Tibial nerve (tissue), 4 donors: Measurements from ENCODE around the gene COMMD4. TPM values are rescaled to one million over a fixed set of nuclear protein-coding genes. Genes with fewer than 3 reads are reported as not detected.
"Not testable (repeated sequence)": the region's sequence is repeated elsewhere in the genome, so short reads cannot be mapped to it uniquely, and the experiment has no call there.

Experiments used
- DNase-seq, 2 donors: peaks; one replicate each; pipeline ENCODE4 v3.0.0-alpha.2; 2019; ENCODE audit warnings: low spot score in 2 of 2
- H3K27ac ChIP-seq, 4 donors: fragments of 200-600 bp; sonication (generic) in 3 of 4; one replicate each; pipeline ENCODE4 v1.5.1; 2017 to 2019; ENCODE audit warnings: mild to moderate bottlenecking in 1 of 4
- H3K27me3 ChIP-seq, 2 donors: fragments of 200-600 bp; sonication (generic) in 1 of 2; one replicate each; pipeline versions ENCODE4 v1.5.1 to v1.6.0; 2017 to 2019
- H3K36me3 ChIP-seq, 3 donors: fragments of 200-600 bp; sonication (generic); one replicate each; pipeline ENCODE4 v1.5.1; 2018 to 2019
- H3K4me1 ChIP-seq, 4 donors: fragments of 200-600 bp; sonication (generic) in 3 of 4; one replicate each; pipeline ENCODE4 v1.5.1; 2017 to 2019
- H3K4me3 ChIP-seq, 4 donors: fragments of 200-600 bp; sonication (generic) in 3 of 4; one replicate each; pipeline ENCODE4 v1.5.1; 2017 to 2019; ENCODE audit warnings: mild to moderate bottlenecking in 1 of 4, moderate library complexity in 1 of 4
- H3K9me3 ChIP-seq, 4 donors: fragments of 200-600 bp; sonication (generic) in 3 of 4; one replicate each; pipeline ENCODE4 v1.5.1; 2017 to 2019
- CTCF ChIP-seq, 5 experiments: fragments of 200-600 bp in 3 of 5; fragments of 450-650 bp in 2 of 5; sonication (generic) in 3 of 5; IDR thresholded peaks; one replicate each; pipeline ENCODE4 v1.5.1; 2016 to 2019; ENCODE audit warnings: antibody characterized with exemption in 5 of 5, mild to moderate bottlenecking in 3 of 5, moderate library complexity in 2 of 5
- EP300 ChIP-seq, 2 donors: sonication (generic); formaldehyde crosslinking; IDR thresholded peaks; one replicate each; pipeline ENCODE4 v1.6.1; 2017; ENCODE audit warnings: antibody characterized with exemption in 2 of 2, mild to moderate bottlenecking in 1 of 2
- POLR2A ChIP-seq, 2 donors: fragments of 450-650 bp; IDR thresholded peaks; one replicate each; pipeline ENCODE4 v1.6.1; 2017; ENCODE audit warnings: antibody characterized with exemption in 2 of 2, mild to moderate bottlenecking in 2 of 2, moderate library complexity in 2 of 2
- WGBS, 2 donors: methylation state at CpG; one replicate each; pipeline ENCODE4 v1.1.5; 2018; 5-methylcytosine and 5-hydroxymethylcytosine counted together
- total RNA-seq, 4 donors: library from RNA; depleted of rRNA; stranded (reverse); fragments of >200 nt; gene quantifications; one replicate each; pipeline ENCODE4 v1.1.0, GENCODE V29; 2016

The COMMD4 gene
- total RNA-seq, 4 donors from 2014 or later = 57.1 to 88.5 (median 66.2) TPM

- no peaks in the 10 kb centered on the region for H3K27me3 ChIP-seq
- peak overlapping the region; percentile 80 to 97 (median 87) for H3K4me3 ChIP-seq
- peaks cover 0 to 28% (median 8%) of the 10 kb centered on the region in 4 donors for H3K4me1 ChIP-seq
- no peaks in the 10 kb centered on the region for H3K9me3 ChIP-seq
- TF ChIP-seq CTCF (IDR thresholded peaks at IDR 0.05) (no peak), POLR2A (IDR thresholded peaks at IDR 0.05) (no peak), EP300 (IDR thresholded peaks at IDR 0.05) (no peak)
- DNase-seq = no peak
- 4 to 6% methylated on average over 23 of the region's 23 CpGs for WGBS, 2 donors
- H3K27ac ChIP-seq = peak overlapping the region; percentile 91 to 98 (median 95)
- peaks cover 0 to 69% (median 6%) of the 10 kb centered on the region in 3 donors for H3K36me3 ChIP-seq
Measured at GRCh38 chr15:75368689-75369239, 32.9 kb downstream of the COMMD4 start.

DNA sequence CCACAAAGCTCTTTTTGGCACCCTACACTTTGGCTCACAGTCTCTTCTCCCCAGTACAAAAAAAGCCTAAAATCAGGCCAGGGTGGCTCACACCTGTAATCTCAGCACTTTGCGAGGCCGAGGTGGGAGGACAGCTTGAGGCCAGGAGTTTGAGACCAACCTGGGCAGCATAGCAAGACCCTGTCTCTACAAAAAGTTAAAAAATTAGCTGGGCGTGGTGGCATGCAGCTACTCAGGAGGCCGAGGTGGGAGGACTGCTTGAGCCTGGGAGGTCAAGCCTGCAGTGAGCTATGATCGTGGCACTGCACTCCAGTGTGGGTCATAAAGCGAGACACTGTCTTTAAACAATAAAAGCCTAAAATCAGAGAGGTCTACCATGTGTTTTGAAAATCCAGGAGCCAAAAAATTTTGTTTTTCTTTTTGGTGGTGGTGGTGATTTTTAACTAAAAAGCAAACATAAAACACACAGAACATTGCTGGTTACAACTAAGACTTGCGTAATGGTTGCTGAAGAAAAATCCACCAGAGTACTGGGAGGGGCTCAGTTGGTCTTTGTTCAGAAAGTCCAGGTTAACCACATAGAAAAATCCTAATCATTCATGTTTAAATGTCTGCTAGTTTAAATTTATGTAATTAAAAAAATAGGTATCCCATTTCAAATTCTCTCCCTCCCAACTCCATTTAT, 34.2 kb downstream of the COMMD4 start:
- Histone ChIP-seq H3K27me3 (no peaks in the 10 kb centered on the region), H3K27ac (no peak overlapping the region), H3K4me3 (no peak overlapping the region), H3K9me3 (no peaks in the 10 kb centered on the region), H3K4me1 (peaks cover 0 to 28% (median 8%) of the 10 kb centered on the region in 4 donors), H3K36me3 (peaks cover 0 to 69% (median 6%) of the 10 kb centered on the region in 3 donors)
- TF ChIP-seq POLR2A (IDR thresholded peaks at IDR 0.05) = no peak
- TF ChIP-seq EP300 (IDR thresholded peaks at IDR 0.05) = no peak
- WGBS, 2 donors = 90 to 93% methylated on average over 7 of the region's 7 CpGs
- no peak for DNase-seq

- Histone ChIP-seq H3K36me3 (peaks cover 0 to 69% (median 6%) of the 10 kb centered on the region in 3 donors), H3K4me3 (no peak overlapping the region), H3K27me3 (no peaks in the 10 kb centered on the region), H3K4me1 (peaks cover 0 to 26% (median 8%) of the 10 kb centered on the region in 4 donors), H3K27ac (no peak overlapping the region), H3K9me3 (no peaks in the 10 kb centered on the region)
- no peak for TF ChIP-seq POLR2A (IDR thresholded peaks at IDR 0.05)
- TF ChIP-seq CTCF (IDR thresholded peaks at IDR 0.05) = no peak
- TF ChIP-seq EP300 (IDR thresholded peaks at IDR 0.05) = no peak
- WGBS, 2 donors = 83 to 84% methylated on average over 1 of the region's 1 CpG
- DNase-seq = no peak
Measured at GRCh38 chr15:75371486-75371885, 35.6 kb downstream of the COMMD4 start.

DNA sequence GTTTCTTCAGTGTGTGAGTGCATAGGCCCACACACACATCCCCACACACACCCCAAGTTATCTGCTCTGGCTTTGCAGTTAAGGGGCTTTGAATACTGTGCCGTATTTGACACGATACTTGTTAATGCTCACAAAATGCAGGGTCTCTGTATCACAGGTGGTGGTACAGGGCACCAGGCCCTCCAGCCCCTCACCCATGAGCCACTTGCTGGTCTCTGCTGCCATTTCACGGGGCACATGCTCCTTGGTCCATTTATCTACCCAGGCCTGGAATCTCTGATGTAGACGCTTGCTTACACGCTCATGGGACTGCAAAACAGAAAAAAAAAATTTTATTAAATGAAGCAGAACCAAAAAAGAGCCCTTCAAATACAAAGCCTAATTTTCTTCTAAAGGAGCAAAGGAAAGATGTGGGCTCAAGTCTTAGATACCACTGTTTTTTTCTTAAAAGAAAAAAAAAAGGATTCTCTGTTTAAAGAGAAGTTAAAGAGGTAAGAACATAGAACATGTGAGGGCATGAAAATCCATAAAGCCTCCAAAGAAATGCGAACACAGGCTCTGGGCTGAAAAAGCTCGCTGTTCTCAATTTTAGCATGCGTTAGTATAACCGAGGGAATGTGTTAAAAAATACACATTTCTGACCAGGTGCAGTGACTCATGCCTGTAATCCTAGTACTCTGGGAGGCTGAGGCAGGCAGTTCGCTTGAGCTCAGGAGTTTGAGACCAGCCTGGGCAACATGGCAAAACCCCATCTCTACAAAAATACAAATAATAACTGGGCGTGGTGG, 36.2 kb downstream of the COMMD4 start:
- Histone ChIP-seq H3K4me1 (peaks cover 0 to 19% (median 8%) of the 10 kb centered on the region in 4 donors), H3K9me3 (no peaks in the 10 kb centered on the region), H3K36me3 (peaks cover 0 to 69% (median 6%) of the 10 kb centered on the region in 3 donors), H3K27ac (no peak overlapping the region), H3K4me3 (no peak overlapping the region), H3K27me3 (no peaks in the 10 kb centered on the region)
- TF ChIP-seq CTCF (IDR thresholded peaks at IDR 0.05) = no peak
- TF ChIP-seq EP300 (IDR thresholded peaks at IDR 0.05) = no peak
- TF ChIP-seq POLR2A (IDR thresholded peaks at IDR 0.05) = no peak
- WGBS, 2 donors = 93 to 94% methylated on average over 11 of the region's 11 CpGs
- DNase-seq = no peak

DNA sequence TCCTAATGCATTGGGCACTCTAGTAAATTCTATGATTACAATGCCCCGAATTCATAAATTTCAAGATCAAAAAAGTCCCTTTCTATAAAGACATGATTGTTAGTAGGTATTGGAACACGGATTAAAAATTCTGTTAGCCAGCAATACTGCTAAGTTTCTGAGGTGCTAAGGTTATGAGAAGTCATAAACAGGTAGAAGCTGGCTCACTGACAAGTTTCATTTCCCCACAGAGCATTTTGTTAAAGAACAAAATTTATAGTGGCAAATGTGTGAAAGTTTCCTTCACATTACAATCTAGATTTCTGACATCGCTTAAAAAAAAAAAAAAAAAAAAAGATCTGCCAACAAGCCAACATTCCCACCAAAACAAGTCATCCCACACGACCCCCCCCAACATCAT, 44.9 kb downstream of the COMMD4 start:
- Histone ChIP-seq H3K36me3 (peaks cover 2 to 100% (median 32%) of the 10 kb centered on the region in 3 donors), H3K27ac (no peak overlapping the region), H3K4me3 (no peak overlapping the region), H3K4me1 (no peaks in the 10 kb centered on the region), H3K27me3 (no peaks in the 10 kb centered on the region), H3K9me3 (no peaks in the 10 kb centered on the region)
- TF ChIP-seq CTCF (IDR thresholded peaks at IDR 0.05) = no peak
- TF ChIP-seq EP300 (IDR thresholded peaks at IDR 0.05) = no peak
- TF ChIP-seq POLR2A (IDR thresholded peaks at IDR 0.05) = no peak
- 85 to 87% methylated on average over 4 of the region's 4 CpGs for WGBS, 2 donors
- DNase-seq = no peak

DNA sequence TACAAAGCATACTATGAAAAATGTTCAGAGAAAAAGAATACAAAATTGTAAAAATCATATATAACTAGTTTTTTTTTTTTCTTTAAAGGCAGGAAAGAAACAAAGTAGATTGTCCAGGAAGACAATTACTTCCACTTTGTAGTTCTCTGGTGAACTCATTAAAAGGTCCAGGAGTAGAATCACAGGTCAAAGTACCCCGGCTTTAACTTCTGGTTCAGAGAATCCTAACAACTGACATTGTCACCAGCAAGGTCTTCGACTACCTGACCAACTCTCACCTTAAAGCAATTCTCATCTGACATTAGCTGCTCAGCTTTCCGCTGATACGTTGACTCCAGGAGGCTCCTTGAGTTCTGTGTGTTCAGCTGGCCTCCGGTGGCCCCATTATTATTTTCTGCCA, 48.1 kb downstream of the COMMD4 start:
- not testable (repeated sequence) for H3K9me3 ChIP-seq, DNase-seq, H3K4me3 ChIP-seq, H3K4me1 ChIP-seq, H3K27ac ChIP-seq, H3K27me3 ChIP-seq
- 95 to 96% methylated on average over 5 of the region's 5 CpGs for WGBS, 2 donors
- H3K36me3 ChIP-seq = peaks cover 2 to 99% (median 23%) of the 10 kb centered on the region in 3 donors
